ENCODE results near the gene ABCC12. TPM values are rescaled to one million over a fixed set of nuclear protein-coding genes. Genes with fewer than 3 reads are reported as not detected.

The ABCC12 gene
- total RNA-seq = not detected in 2 replicates

GRCh38 chr16:48155926-48156789 lies at the start of gene ABCC12:
Gene ABCC12, minus strand, starts transcription at chr16:48155993. Its CDS starts 9,569 bp downstream, at chr16:48146424.

Other genes with a start within 250 kb of the ABCC12 start
- 18.9 and 48.1 TPM in 2 replicates for gene LONP2, start 88.3 kb upstream of the ABCC12 start, total RNA-seq
- not detected in 2 replicates for gene ABCC11, start 91.5 kb upstream of the ABCC12 start, total RNA-seq
- 21.2 and 29.6 TPM in 2 replicates for gene SIAH1, start 229.4 kb upstream of the ABCC12 start, total RNA-seq